Keratinocyte (primary cell): ENCODE measurements around the gene GRIK2. TPM values are rescaled to one million over a fixed set of nuclear protein-coding genes. Genes with fewer than 3 reads are reported as not detected.

Experiments used
- DNase-seq: peaks from one replicate; pipeline ENCODE4 v3.0.0-alpha.2; 2011; ENCODE audit warnings: low read depth, missing footprints, low spot score
- FAIRE-seq: peaks from 2 replicates; lab custom pipeline; 2011; peaks lifted over from hg19 to GRCh38; lab: Jason Lieb, UNC
- H2AFZ ChIP-seq: 2 replicates; pipeline ENCODE4 v1.6.0; 2012; ENCODE audit warnings: low read length, control low read depth, inconsistent platforms; ENCODE audit not compliant: control insufficient read depth
- H3K27ac ChIP-seq: 2 replicates; pipeline ENCODE4 v1.5.1; 2011; ENCODE audit warnings: low read length; ENCODE audit not compliant: control insufficient read depth, insufficient read depth
- H3K27me3 ChIP-seq: 3 replicates; pipeline ENCODE4 v1.6.0; 2011; ENCODE audit warnings: low read length; ENCODE audit not compliant: control insufficient read depth, insufficient read depth; ENCODE audit errors: extremely low read depth
- H3K36me3 ChIP-seq, 2 experiments: 2 replicates in 1 of 2; 3 replicates in 1 of 2; pipeline ENCODE4 v1.5.1; 2011; ENCODE audit warnings: low read length in 2 of 2, mild to moderate bottlenecking in 1 of 2; ENCODE audit not compliant: control insufficient read depth in 2 of 2, insufficient read depth in 2 of 2; ENCODE audit errors: extremely low read depth in 1 of 2
- H3K4me1 ChIP-seq: 3 replicates; pipeline ENCODE4 v1.5.1; 2011; ENCODE audit warnings: low read length; ENCODE audit not compliant: control insufficient read depth, insufficient read depth; ENCODE audit errors: extremely low read depth
- H3K4me2 ChIP-seq: 3 replicates; pipeline ENCODE4 v1.6.0; 2011; ENCODE audit warnings: low read depth, low read length; ENCODE audit not compliant: control insufficient read depth, insufficient read depth; ENCODE audit errors: extremely low read depth
- H3K4me3 ChIP-seq, 3 experiments: fragments of 200-600 bp in 1 of 3; sonication (generic) in 1 of 3; 2 replicates in 2 of 3; 3 replicates in 1 of 3; pipeline ENCODE4 v1.5.1; 2011 to 2016; ENCODE audit warnings: low read length in 3 of 3, mild to moderate bottlenecking in 3 of 3, control low read depth in 2 of 3, inconsistent platforms in 1 of 3, low read depth in 1 of 3, mixed read lengths in 1 of 3, mixed run types in 1 of 3, moderate library complexity in 1 of 3; ENCODE audit not compliant: control insufficient read depth in 2 of 3, insufficient read depth in 2 of 3; ENCODE audit errors: extremely low read depth in 1 of 3
- H3K79me2 ChIP-seq: 2 replicates; pipeline ENCODE4 v1.6.0; 2012; ENCODE audit warnings: low read length; ENCODE audit not compliant: control insufficient read depth, insufficient read depth
- H3K9ac ChIP-seq: 3 replicates; pipeline ENCODE4 v1.6.0; 2011; ENCODE audit warnings: low read length; ENCODE audit not compliant: control insufficient read depth, insufficient read depth; ENCODE audit errors: extremely low read depth
- H3K9me1 ChIP-seq: 3 replicates; pipeline ENCODE4 v1.6.0; 2011; ENCODE audit warnings: low read length; ENCODE audit not compliant: control insufficient read depth, insufficient read depth; ENCODE audit errors: extremely low read depth
- H3K9me3 ChIP-seq: 2 replicates; pipeline ENCODE4 v1.5.1; 2012; ENCODE audit warnings: low read depth, low read length; ENCODE audit not compliant: control insufficient read depth
- H4K20me1 ChIP-seq: 3 replicates; pipeline ENCODE4 v1.6.0; 2011; ENCODE audit warnings: low read length; ENCODE audit not compliant: control insufficient read depth, insufficient read depth; ENCODE audit errors: extremely low read depth
- EZH2 ChIP-seq: IDR thresholded peaks from one replicate; pipeline ENCODE4 v1.6.1; 2012; ENCODE audit warnings: inconsistent platforms, mild to moderate bottlenecking, low read length, moderate library complexity
- dilution Hi-C: fragments of 300-500 bp; cut with MboI; formaldehyde crosslinking; loops from one replicate; pipeline ENCODE4 v1.7.0; 2020; ENCODE audit warnings: low sequenced_read_pairs; ENCODE audit not compliant: extremely low pct_ligation_motif_present
- polyA plus RNA-seq, 5 experiments: library from polyadenylated mRNA; depleted of rRNA in 3 of 5; stranded (reverse) in 3 of 5; stranded (forward) in 1 of 5; unstranded in 1 of 5; fragments of >200 nt; gene quantifications; 1 replicate in 1 of 5; 2 replicates in 3 of 5; 3 replicates in 1 of 5; pipeline versions ENCODE4 v1.2.1 to v1.2.3, GENCODE V29; 2011 to 2012; ENCODE audit warnings: missing spikeins in 2 of 5, low read depth in 1 of 5, low replicate concordance in 1 of 5
- TF ChIP-seq, protein P1 (sequence below), 3 experiments: IDR thresholded peaks in 1 of 3; conservative IDR thresholded peaks in 1 of 3; optimal IDR thresholded peaks in 1 of 3; 2 replicates in 2 of 3; 3 replicates in 1 of 3; pipeline versions ENCODE3 to v1.5.1; 2011; ENCODE audit warnings: low read length in 3 of 3, mild to moderate bottlenecking in 3 of 3, moderate library complexity in 2 of 3, control low read depth in 1 of 3, inconsistent platforms in 1 of 3; ENCODE audit not compliant: insufficient read depth in 2 of 3; ENCODE audit errors: extremely low read depth in 1 of 3

The GRIK2 gene
- polyA plus RNA-seq, 1 donor (not counting 4 experiments of a cell fraction or from before 2014, with no cell fraction given): 0.01 TPM

- no peak for TF ChIP-seq EZH2
- TF ChIP-seq, protein P1, sequence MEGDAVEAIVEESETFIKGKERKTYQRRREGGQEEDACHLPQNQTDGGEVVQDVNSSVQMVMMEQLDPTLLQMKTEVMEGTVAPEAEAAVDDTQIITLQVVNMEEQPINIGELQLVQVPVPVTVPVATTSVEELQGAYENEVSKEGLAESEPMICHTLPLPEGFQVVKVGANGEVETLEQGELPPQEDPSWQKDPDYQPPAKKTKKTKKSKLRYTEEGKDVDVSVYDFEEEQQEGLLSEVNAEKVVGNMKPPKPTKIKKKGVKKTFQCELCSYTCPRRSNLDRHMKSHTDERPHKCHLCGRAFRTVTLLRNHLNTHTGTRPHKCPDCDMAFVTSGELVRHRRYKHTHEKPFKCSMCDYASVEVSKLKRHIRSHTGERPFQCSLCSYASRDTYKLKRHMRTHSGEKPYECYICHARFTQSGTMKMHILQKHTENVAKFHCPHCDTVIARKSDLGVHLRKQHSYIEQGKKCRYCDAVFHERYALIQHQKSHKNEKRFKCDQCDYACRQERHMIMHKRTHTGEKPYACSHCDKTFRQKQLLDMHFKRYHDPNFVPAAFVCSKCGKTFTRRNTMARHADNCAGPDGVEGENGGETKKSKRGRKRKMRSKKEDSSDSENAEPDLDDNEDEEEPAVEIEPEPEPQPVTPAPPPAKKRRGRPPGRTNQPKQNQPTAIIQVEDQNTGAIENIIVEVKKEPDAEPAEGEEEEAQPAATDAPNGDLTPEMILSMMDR (optimal IDR thresholded peaks at IDR 0.05 in 1 of 3, IDR thresholded peaks at IDR 0.05 in 1 of 3, conservative IDR thresholded peaks at IDR 0.05 in 1 of 3; ENCODE audit: extremely low read depth in 1 of 3, insufficient read depth in 2 of 3, low read length in 3 of 3): no peak
- no peak overlapping the region for H2AFZ ChIP-seq
- H3K27me3 ChIP-seq: no peaks in the 10 kb centered on the region
- no peak overlapping the region for H3K4me3 ChIP-seq
- H3K36me3 ChIP-seq: no peaks in the 10 kb centered on the region
- no peak for FAIRE-seq
- DNase-seq: no peak
- H4K20me1 ChIP-seq: no peaks in the 10 kb centered on the region
- dilution Hi-C loops: no loop called here
- H3K27ac ChIP-seq: no peak overlapping the region
- no peak overlapping the region for H3K4me2 ChIP-seq
- no peaks in the 10 kb centered on the region for H3K79me2 ChIP-seq
- no peak overlapping the region for H3K9ac ChIP-seq
- H3K9me1 ChIP-seq: no peaks in the 10 kb centered on the region
- H3K9me3 ChIP-seq: no peaks in the 10 kb centered on the region
- H3K4me1 ChIP-seq: no peaks in the 10 kb centered on the region
These were observed 58.5 kb downstream of the GRIK2 start for GRCh38 chr6:101451981-101452380.

GRCh38 chr6:101453221-101453620 is 59.7 kb downstream of the GRIK2 start:
- no peak overlapping the region for H3K27ac ChIP-seq
- H2AFZ ChIP-seq: no peak overlapping the region
- no peaks in the 10 kb centered on the region for H3K27me3 ChIP-seq
- H3K4me1 ChIP-seq: no peaks in the 10 kb centered on the region
- dilution Hi-C loops: no loop called here
- H3K4me2 ChIP-seq: no peak overlapping the region
- FAIRE-seq: no peak
- no peaks in the 10 kb centered on the region for H4K20me1 ChIP-seq
- H3K4me3 ChIP-seq: no peak overlapping the region
- no peaks in the 10 kb centered on the region for H3K9me1 ChIP-seq
- no peak for TF ChIP-seq EZH2
- TF ChIP-seq, protein P1 (optimal IDR thresholded peaks at IDR 0.05 in 1 of 3, IDR thresholded peaks at IDR 0.05 in 1 of 3, conservative IDR thresholded peaks at IDR 0.05 in 1 of 3; ENCODE audit: extremely low read depth in 1 of 3, insufficient read depth in 2 of 3, low read length in 3 of 3): no peak
- no peaks in the 10 kb centered on the region for H3K36me3 ChIP-seq
- H3K9me3 ChIP-seq: no peaks in the 10 kb centered on the region
- no peak for DNase-seq
- H3K79me2 ChIP-seq: no peaks in the 10 kb centered on the region
- H3K9ac ChIP-seq: no peak overlapping the region
